HG02973 (cell line): ENCODE data around the gene TANGO2.

Experiments used
- ATAC-seq: cut with Tn5 transposase; IDR thresholded peaks from one replicate; pipeline ENCODE4 v1.9.1; 2021; ENCODE audit warnings: moderate library complexity; ENCODE audit not compliant: unreplicated experiment

TANGO2 gene

DNA sequence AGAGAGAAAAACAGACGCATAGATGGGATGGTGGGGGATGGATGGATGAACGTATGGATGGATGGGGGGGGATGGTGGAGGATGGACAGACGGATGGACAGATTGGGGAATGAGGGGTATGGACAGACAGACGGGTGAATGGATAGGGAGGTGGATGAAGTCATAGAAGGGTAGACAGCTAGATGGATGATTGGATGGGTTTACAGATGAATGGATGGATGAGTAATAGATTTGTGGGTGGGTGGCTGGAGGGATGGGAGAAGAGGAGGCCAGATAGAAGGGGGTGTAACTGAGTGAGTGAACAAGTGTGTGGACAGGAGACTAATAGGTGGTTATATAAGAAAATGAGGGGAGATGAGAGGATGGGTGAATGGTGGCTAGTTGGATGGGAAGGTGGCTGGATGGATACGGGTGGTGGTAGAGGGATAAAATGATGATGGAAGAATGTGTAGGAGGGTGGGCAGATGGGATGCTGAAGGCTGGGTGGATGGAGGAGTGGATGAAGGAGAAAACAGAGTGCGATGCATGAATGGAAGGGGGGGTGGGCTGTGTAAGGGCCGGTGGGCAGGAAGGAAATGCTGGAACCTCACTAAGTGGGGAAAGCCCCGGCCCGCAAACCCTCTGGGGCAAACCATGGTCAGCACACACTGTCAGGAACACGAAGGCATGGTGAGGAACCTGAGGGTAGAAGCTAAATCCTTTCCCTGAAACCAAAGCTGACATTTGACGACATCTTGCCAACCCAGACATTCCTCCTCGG is 25.9 kb upstream of the TANGO2 start:
- no peak for ATAC-seq

DNA sequence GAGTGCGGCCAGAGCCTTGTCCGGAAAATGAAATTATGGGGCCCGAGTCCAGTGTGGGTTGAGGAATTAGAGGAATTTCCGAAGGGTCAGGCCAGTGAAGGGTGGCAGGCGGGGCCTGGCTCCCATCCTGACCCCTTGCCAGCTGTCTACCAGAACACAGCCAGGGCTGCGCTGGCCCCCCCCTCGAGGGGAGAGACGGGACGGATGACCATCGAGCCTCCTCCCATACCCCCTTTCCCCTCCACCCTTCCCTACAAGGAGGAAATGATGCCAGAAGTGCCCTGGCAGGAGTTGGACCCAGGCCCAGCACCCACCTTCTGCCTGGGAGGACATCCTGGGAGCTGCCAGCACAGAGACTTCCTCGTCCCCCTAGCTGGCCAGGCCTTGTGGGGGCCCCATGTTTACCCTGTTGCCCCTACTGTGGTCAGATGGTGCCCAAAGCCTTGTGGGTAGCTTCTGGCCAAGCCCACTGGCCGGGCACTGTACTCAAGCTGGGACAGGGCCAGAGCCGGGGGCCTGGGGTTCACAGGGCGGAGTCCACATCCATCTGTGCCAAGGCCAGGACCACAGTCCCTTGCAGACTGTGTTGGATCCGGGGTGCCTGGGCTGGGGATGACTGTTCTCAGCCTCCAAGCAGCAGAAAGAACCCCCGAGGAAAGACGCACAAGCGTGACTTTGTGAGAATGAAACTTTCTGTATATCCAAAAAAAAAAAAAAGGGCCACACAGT is 25.1 kb upstream of the TANGO2 start:
- no peak for ATAC-seq

DNA sequence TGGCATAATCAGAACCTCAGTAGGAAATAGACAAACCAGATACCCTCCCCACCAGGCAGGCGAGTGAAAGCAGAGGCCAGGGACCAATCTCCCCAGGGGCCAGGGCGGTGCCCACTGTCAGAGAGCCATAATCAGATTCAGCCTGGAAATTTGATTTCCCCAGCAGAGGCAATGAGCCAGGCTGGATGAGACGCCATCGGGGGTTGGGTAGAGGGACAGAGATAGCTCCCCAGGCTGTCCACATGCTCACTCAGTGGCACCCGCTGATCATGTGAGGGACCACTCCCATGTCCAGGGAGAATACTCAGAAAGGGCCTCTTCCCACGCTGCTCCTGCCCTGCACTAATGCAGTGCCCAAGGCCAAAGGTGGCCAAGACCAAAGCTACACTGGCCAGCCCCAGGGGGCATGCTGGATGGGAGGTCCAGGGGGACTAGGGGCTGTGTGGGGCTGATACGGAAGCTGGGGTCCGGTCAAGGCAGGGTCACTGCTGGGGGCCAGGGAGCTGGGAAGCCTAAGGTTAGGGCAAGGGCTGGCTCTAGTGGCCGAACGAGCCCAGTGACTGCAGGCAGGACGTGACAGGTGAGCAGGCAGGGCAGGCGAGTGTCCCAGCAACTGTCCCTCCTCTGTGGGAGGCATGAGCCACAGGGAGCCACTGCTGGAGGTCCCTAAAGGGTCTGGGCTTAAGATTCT is 24.1 kb upstream of the TANGO2 start:
- ATAC-seq: no peak

DNA sequence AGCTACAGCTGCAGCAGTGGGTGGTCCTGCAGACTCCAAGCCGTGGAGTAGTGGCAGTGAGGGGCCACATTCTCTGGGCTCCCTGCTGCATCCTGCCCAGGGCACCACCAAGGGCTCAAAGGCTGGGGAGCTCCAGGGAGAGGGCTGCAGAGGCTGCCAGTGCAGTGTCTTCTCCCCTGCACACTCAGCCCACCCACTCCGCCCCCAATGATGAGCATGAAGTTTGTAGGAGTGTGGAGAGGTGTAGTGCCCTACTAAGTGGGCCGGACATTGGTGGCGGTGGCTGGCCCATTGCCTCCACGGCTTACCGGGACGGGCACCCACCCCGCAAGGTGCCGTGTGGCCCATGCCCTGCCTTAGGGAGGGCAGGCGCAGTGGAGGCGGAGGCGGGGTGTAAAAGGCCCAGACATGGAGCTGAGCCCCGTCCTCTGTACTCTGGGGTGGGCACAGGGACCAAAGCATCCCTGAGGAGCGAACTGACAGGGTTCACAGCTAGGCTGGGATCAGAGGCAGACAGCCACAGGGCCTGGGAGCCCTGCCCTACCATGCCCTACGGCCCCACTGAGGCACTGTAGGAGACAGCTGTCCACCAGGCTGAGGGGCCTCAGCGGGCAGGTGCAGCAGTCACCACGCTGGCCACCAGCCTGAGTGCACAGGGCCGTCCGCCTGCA is 23.2 kb upstream of the TANGO2 start:
- no peak for ATAC-seq

DNA sequence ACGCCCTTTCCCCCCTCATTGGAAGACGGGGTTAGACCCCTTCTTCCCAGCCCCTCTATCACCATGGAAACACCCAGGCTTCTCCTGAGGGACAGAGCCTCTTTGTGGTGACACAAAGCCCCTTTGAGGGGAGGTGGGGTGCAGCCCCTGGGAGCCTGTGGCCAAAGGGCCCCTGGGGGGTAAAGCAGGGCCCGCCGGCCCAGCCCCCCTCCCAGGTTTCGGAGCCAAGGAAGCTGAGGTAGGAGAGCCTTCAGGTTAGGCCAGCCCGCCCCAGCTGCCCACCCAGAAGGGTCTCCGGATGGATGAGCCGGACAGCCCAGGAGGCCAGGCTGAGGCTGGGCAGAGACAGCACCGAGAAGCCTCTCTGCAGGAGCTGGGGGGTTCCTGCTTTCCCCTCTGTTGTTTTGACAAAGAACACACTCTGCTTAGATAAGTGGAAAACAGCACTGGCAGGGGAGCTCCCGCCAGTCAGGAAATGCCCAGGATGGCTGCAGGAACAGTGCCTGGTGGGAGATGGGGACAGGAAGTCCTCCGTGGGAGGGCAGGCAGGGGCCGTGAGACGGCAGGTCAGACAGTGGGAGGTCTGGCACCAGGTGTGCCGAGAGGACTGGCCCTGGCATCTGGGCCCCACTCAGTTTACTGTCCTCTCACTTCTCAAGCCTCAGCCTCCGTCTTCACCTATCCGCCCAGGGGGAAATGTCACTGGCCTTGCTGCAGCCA is 22.5 kb upstream of the TANGO2 start:
- ATAC-seq: no peak

DNA sequence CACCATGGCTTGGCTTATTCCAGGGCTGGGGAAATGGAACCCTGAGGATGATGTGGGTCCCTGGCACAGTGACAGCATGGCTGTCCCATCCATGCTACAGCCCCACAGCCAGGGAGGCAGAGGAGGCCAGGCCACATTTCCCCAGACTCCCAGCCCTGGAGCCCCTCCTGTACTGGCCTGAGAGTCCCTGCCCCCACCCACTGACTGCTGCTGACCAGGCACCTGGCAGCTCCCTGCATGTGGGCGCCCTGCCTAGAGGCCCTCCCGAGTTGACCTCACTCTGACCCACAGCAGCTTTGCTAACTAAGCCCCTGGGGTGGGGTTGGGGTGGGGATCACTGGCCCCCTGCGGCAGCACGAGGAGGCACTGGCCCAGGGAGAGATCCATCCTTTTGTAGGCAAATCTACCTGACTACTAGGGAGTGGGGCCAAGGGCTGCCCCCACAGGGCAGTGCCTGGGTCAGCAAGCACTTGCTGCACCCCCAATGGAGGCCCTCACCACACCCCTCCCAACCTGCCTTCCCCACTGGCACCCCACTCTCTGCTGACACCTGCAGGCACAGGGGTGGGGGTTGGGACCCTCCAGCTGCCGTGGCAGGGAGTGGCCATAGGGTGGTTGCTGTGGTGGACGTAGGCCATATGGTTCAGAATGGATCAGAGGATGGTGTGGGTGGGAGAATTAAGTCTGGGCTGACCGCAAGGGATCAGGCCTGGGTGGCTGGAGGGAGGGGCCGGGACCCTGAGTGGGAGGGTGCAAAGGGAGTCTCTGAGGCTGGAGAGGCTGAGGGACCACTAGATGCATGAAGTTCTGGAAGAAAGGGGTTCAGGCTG is 21.7 kb upstream of the TANGO2 start:
- no peak for ATAC-seq

DNA sequence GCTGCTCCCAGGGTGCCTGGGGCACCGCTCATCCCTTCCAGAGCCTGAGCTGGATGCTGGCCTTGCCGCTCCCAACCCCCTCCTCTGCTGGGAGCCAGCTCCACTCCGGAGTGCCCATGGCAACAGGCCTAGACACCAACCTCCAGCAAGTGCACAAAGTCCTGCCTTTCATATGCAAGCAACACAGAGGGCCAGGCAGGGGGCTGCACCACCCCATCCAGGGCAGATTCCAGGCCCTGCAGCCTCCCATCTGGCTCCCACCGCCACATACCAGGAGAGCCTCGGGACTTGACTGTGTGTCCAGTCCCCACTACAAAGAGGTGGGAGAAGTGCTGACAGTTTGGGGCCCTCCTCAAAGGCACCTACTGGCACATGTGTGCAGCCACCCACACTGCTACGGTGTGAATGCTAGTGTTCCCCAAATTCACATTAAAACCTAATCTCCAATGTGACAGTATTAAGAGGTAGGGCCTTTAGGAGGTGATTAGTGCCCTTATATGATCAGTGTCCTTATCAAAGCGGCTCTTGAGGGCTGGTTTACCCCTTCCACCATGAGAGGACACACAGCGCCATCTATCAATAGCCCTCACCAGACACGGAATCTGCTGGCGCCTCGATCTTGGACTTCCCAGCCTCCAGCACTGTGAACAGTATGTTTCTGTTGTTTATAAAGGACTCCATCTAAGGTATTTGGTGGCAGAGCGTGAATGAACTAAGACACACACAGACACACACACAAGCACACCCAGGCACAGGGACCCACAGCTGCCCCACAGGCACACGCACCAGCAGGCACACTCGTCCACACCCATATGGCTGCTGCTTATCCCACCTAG is 20.4 kb upstream of the TANGO2 start:
- no peak for ATAC-seq

DNA sequence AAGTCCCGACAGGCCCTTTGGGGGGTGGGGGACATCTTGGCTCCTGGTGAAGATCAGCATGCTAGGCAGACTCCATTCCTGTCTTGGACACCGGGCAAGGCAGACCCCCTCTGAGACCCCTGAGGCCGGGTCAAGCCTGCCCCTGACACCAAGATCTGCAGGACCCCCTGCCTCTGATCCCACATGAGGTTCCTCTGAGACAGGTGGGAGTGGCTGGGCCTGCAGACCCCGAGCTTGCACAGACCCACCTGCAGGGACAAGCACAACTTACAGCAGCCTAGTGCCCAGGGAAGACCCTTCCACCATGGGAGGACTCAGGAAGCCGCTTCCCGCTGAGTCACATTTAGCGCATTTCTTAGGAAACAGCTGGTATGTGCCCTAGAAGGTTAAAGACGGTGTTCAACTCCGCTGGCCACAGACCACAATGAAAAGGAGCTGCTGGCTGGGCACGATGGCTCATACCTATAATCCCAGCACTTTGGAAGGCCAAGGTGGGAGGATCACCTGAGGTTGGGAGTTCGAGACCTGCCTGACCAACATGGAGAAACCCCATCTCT is 19.8 kb upstream of the TANGO2 start:
- ATAC-seq: no peak

DNA sequence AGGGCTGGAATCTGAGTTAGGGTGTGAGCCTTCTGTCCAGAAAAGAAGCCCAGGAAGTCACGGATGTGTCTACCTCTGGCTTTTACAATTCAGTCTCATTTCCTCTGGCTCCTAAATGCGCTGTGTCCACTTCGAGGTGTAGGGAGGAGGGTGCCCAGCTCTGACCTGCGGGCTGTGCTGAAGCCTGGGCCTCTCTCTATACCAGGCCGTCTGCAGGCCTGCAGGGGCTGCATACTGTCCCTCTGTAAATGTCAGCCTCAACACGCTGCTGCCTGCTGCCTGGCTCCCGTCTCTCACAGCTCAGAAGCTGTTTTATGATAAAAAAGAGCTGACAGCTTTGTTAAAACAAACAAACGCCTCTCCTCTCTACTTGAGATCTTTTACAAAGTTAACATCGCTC is 18.8 kb upstream of the TANGO2 start:
- ATAC-seq: no peak

DNA sequence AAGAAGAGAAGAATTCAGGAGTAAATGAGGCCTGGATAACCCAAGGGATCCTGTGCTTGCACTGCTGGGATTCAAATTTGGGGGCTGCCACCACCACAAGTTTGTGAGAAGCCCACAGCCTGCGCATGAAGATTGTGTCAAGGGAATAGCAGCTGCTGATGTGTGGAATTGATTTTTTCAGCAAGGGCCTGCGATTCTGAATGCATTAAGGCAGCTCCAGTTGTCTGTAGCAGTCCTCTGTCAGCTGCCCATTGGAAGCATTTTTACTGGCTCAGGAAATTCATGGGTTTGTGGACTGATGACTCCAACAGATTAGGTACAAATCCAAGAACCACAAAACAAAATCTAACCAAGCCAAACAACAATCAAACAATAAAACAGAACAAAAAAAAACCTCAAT is 18.3 kb upstream of the TANGO2 start:
- no peak for ATAC-seq

DNA sequence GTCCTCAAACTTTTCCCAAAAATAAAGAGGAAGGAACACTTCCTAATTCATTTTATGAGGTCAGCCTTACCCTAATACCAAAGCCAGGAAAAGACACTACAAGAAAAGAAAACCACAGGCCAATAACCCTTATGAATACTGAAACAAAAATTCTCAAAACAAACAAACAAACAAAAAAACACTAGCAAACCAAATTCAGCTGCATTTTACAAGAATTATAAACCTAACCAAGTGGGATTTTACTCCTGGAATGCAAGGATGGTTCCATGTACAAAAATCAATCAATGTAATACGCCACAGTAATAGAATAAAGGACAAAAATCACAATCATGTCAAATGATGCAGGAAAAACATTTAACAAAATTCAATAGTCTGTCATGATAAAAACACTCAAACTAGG is 17.6 kb upstream of the TANGO2 start:
- no peak for ATAC-seq

DNA sequence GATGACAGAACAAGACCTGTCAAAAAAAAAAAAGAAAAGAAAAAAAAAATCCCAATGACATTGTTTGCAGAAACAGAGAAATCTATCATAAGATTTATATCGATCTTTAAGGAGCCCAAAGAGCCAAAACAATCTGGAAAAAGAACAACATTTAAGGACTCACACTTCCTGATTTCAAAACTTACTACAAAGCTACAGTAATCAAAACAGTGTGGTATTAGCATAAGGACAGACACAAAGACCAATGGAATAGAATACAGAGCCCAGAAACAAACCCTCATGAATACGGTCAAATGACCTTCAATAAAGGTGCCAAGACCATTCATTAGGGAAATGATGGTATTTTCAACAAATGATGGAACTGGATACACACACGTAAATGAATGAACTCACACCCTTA is 16.4 kb upstream of the TANGO2 start:
- ATAC-seq: no peak

DNA sequence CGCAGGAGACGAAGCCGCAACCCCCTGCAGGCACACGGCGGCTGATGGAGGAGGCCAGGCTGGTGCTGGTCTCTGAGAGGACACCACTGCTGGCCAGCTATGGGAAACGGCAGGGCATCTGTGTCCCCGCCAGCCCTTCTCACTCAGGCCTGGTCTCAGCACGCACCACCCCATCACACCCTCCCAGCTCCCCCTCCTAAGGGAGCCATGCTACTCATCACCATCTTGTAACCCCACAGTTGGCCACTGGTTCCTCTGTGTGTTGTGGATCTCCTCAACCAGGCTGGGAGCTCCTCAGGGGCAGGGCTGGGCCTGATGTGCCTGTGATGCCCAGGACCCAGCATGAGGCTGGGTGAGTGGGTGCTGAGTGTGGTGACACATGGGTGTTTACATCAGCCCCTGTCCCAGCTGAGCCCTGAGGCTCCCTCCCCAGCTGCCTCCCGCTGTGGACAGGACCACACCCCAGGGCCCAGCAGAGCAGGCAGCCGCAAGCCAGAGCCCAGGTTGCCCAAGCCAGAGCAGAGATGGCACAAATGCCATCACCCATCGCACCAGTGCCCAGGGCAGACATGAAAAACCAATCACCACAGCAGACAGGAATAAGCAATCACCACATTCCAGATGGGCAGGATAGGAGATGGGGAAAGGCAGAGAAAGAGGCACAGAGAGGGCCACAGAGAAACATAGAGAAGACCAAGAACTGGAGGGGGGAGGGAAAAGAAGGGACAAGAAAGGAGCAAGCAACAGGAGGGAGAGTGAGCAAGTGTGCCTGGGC is 12.5 kb upstream of the TANGO2 start:
- ATAC-seq: no peak

DNA sequence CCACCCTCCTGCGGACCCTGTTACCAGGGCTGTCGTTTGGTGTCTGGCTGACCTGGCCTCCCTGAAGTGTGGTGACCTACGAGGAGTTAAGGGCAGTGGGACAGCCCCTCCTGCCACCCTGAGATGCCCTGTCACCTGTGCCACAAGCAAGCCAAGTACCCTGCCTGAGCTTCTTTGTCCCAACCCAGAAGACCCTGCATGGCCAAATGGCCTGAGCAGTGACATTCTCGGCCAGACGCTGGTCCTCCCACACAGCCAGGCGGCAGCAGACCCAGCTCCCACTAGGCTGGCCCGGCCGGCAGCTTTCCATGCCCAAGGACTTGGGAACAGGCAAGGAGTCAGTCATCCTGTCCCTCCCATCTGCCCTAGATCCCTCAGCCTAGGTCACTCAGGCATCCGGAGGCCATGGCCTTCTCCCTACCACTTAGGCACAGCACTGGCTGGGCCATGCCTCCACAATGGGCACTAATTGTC is 11.9 kb upstream of the TANGO2 start:
- ATAC-seq: no peak

DNA sequence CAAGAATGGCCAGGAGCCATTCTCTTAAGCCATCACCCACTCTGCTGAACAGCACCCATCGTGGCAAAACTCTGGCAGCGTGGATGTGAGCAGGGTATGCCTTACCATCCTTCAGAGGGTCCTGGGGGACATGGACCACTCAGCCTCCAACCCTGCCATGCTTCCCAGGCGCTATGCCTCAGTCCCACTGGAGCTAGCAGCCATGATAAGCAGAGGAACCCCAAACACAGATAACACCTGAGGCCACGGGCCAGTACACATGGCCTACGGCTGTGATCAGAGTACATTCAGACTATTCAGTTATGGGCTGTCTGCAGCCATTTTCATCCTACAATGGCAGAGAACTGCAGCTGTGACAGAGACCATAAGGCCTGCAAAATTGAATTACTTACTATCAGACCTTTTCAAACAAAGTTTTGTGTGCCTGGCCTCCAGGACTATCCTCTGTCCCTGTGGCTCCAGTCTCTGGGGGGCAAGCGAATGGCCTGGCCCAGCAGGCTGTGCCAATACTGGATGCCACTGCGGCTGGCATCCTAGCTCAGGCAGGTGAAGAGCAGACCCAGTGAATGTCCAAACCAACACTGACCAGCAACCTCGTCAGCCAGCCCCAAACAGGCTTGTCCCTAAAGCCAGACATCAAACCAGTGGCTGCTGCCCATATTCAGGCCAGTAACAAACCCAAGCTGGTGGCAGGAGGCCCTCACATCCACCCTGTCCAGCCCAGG is 11.2 kb upstream of the TANGO2 start:
- no peak for ATAC-seq

DNA sequence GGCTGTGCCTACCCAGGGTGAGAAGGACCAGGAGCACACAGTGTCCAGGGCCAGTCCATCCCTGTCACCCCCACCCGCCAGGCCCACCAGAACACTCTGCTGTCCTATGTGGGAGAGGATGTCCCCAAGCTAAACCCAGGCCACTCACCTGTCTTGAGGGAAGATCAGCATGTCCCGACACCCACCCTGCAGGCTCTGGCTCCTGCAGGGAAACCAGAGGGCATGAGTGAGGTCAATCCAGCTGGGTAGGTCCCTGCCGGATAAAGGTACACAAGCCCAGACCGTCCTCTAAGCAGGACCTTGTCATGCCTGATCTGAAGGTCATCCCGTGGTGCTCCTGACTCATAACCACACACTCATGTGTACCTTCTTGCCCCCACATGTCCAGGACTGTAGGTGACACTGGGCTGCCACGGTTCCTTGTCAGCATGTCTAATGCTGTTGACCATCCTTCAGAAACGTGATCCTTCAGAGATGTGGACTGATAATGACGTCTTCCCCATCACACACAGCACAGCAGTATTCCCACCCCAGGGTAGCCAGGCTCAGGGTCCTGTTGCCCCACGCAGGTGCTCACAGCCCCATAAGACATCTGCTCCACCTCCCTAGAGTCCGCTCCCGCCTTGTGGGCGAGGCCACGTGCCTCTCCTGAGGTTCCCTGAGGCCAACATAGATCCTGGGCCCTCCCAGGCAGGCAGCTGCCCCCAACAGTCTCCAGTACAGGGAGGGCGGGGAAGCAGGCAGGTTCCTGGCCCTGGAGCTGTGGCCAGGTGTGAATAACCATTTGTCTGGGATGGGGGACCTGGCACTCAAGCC is 10.4 kb upstream of the TANGO2 start:
- no peak for ATAC-seq
